Stimulated activated CD8-positive, alpha-beta memory T cell treated with anti-CD3 and anti-CD28 coated beads, Interleukin-7, amount 100 ng/mL, for 4 hours (primary cell): ENCODE measurements around the gene SMAD6.

ENCODE experiments used
- DNase-seq, 2 donors: peaks; one replicate each; pipeline ENCODE4 v3.0.0-alpha.2; 2020; ENCODE audit warnings: low read depth in 2 of 2

The SMAD6 gene

GRCh38 chr15:66721020-66721419, 19.0 kb downstream of the SMAD6 start:
- DNase-seq, result no peak

- DNase-seq, result no peak
Observed at GRCh38 chr15:66721501-66721937, 19.5 kb downstream of the SMAD6 start.

- DNase-seq, result no peak
Observed at GRCh38 chr15:66721954-66722353, 19.9 kb downstream of the SMAD6 start.

- DNase-seq, result no peak
Observed at GRCh38 chr15:66722757-66723540, 20.9 kb downstream of the SMAD6 start.

GRCh38 chr15:66723826-66724731, 22.0 kb downstream of the SMAD6 start:
- DNase-seq, result no peak

GRCh38 chr15:66724732-66725463, 22.9 kb downstream of the SMAD6 start:
- DNase-seq, result no peak

GRCh38 chr15:66725464-66725785, 23.4 kb downstream of the SMAD6 start:
- no peak for DNase-seq

GRCh38 chr15:66726386-66726785, 24.4 kb downstream of the SMAD6 start:
- DNase-seq, result no peak

GRCh38 chr15:66729331-66729951, 27.4 kb downstream of the SMAD6 start:
- no peak for DNase-seq

- DNase-seq, result no peak
Observed at GRCh38 chr15:66730168-66731021, 28.4 kb downstream of the SMAD6 start.

GRCh38 chr15:66733976-66734375, 31.9 kb downstream of the SMAD6 start:
- DNase-seq, result no peak

- DNase-seq, result no peak
Observed at GRCh38 chr15:66734961-66735908, 33.2 kb downstream of the SMAD6 start.

- no peak for DNase-seq
Observed at GRCh38 chr15:66735909-66736305, 33.9 kb downstream of the SMAD6 start.

- no peak for DNase-seq
Observed at GRCh38 chr15:66737243-66738010, 35.4 kb downstream of the SMAD6 start.

- DNase-seq, result no peak
Observed at GRCh38 chr15:66738116-66738515, 36.1 kb downstream of the SMAD6 start.

- no peak for DNase-seq
Observed at GRCh38 chr15:66738595-66738994, 36.6 kb downstream of the SMAD6 start.

- DNase-seq, result no peak
Observed at GRCh38 chr15:66739287-66739686, 37.3 kb downstream of the SMAD6 start.

- no peak for DNase-seq
Observed at GRCh38 chr15:66740802-66741201, 38.8 kb downstream of the SMAD6 start.

GRCh38 chr15:66741646-66742045, 39.6 kb downstream of the SMAD6 start:
- DNase-seq, result no peak
